Anterior cingulate cortex (tissue), 58 donors: Measurements from ENCODE around the gene ADIRF.
"Not testable (repeated sequence)": the region's sequence is repeated elsewhere in the genome, so short reads cannot be mapped to it uniquely, and the experiment has no call there.

Source experiments
- DNase-seq, 58 donors: peaks; one replicate each; lab custom pipeline; 2025; lab: John Stamatoyannopoulos, UW

Gene ADIRF

DNA sequence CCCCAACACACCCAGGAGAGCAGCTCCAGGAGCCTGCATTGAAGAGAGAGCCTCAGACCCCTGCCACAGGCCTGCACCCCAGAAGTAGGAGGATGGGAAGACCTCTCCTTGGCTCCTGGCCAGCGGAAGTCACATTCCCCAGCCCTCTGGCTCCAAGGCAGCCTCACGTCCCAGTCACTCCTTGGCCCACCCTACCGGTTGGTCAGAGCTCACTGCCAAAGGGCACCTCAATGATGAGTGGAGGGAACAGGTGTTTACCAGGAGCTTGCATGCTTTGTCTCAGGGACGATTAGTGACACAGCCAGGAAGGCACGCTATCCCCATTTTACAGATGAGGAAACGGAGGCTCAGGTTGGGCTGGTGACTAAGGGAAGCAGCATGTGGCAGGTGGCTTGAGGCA lies 50.8 kb downstream of the ADIRF start:
- DNase-seq = not testable (repeated sequence)

DNA sequence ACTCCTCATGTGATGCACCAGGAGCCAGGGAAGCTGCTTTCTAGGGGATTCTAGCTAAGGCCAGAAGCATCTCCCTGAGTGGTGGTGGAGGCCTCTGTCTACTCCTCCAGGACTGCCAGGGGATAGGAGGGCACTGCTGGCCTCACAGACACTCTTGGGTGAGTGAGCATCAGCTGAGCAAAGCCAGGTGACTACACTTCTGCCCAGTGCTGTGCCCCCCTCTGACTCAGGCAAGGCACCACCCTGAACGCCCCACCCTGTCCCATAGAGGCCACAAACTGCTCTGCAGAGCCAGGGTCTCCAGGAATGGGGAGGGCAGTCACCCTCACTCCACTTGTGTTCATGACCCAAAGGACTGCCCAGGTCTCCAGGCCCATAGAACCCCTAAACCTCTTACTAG lies 51.2 kb downstream of the ADIRF start:
- DNase-seq = not testable (repeated sequence)

DNA sequence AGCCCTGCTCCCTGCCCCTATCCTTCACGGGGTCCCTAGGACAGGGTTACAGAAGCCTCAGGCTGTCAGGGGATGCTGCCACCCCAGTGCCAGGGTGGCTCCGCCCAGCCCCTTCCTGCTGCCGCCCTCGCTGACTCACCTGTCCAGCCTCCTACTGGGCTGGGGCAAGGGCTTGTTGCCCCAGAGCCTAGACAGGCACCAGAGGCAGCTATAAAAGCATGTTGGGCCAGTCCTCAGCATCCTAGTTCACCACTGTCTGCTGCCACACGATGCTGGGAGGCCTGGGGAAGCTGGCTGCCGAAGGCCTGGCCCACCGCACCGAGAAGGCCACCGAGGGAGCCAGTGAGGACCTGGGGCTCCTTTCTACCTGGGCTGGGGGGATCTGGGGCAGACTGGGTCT lies 51.8 kb downstream of the ADIRF start, which contains the start of gene FAM25A:
FAM25A (plus strand) TSS at position 239 of the 400 bp plus-strand sequence; CDS start at position 270, 31 bp downstream.
- DNase-seq = not testable (repeated sequence)
